CD4-positive, alpha-beta memory T cell (primary cell): ENCODE results near the gene THPO. TPM values are rescaled to one million over a fixed set of nuclear protein-coding genes. Genes with fewer than 3 reads are reported as not detected.

Experiments used
- CTCF ChIA-PET: fragments of 350-600 bp; sonication (Branson Sonifier 250); formaldehyde crosslinking; loops from one replicate; lab custom pipeline; 2021; ENCODE audit warnings: inconsistent platforms; ENCODE audit not compliant: partially characterized antibody; lab: Charles Lee
- POLR2A ChIA-PET: fragments of 350-600 bp; sonication (Branson Sonifier 250); formaldehyde crosslinking; loops from one replicate; lab custom pipeline; 2021; ENCODE audit not compliant: partially characterized antibody; lab: Charles Lee
- DNase-seq, 5 donors: peaks; one replicate each; pipeline versions ENCODE4 v3.0.0 to v3.0.0-alpha.2; 2020 to 2022; ENCODE audit warnings: mixed read lengths in 1 of 5
- H3K27ac ChIP-seq: one replicate; pipeline ENCODE4 v1.7.0; 2013; ENCODE audit warnings: low read depth, low read length
- H3K27me3 ChIP-seq: 2 replicates; pipeline ENCODE4 v1.7.0; 2013; ENCODE audit warnings: mild to moderate bottlenecking, low read length, moderate library complexity; ENCODE audit not compliant: insufficient read depth
- H3K36me3 ChIP-seq: 2 replicates; pipeline ENCODE4 v1.7.0; 2013; ENCODE audit warnings: mild to moderate bottlenecking, low read length, moderate library complexity; ENCODE audit not compliant: insufficient read depth
- H3K4me1 ChIP-seq: 2 replicates; pipeline ENCODE4 v1.7.0; 2013; ENCODE audit warnings: mild to moderate bottlenecking, low read length, moderate library complexity; ENCODE audit not compliant: insufficient read depth
- H3K4me3 ChIP-seq, 2 donors: one replicate each; pipeline ENCODE4 v1.7.0; 2013; ENCODE audit warnings: low read length in 2 of 2, mild to moderate bottlenecking in 1 of 2
- H3K9me3 ChIP-seq, 2 donors: one replicate each; pipeline ENCODE4 v1.7.0; 2013; ENCODE audit warnings: low read length in 2 of 2, control low read depth in 1 of 2; ENCODE audit not compliant: control insufficient read depth in 1 of 2
- H3K27ac Mint-ChIP-seq, 7 donors: one replicate each; pipeline ENCODE4 v1.8.0; 2020 to 2021; ENCODE audit warnings: mixed read lengths in 7 of 7, mild to moderate bottlenecking in 6 of 7, inconsistent platforms in 3 of 7, moderate library complexity in 3 of 7
- H3K27me3 Mint-ChIP-seq, 2 donors: one replicate each; pipeline ENCODE4 v1.8.0; 2020 to 2021; ENCODE audit warnings: mixed read lengths in 2 of 2
- H3K36me3 Mint-ChIP-seq, 2 donors: one replicate each; pipeline ENCODE4 v1.8.0; 2020 to 2021; ENCODE audit warnings: mixed read lengths in 2 of 2, inconsistent platforms in 1 of 2, mild to moderate bottlenecking in 1 of 2
- H3K4me1 Mint-ChIP-seq, 4 donors: one replicate each; pipeline ENCODE4 v1.8.0; 2020 to 2021; ENCODE audit warnings: mixed read lengths in 4 of 4, mild to moderate bottlenecking in 1 of 4
- H3K4me3 Mint-ChIP-seq, 8 donors: one replicate each; pipeline ENCODE4 v1.8.0; 2020 to 2021; ENCODE audit warnings: mixed read lengths in 8 of 8, mild to moderate bottlenecking in 7 of 8, moderate library complexity in 6 of 8, inconsistent platforms in 3 of 8
- H3K9me3 Mint-ChIP-seq, 8 donors: one replicate each; pipeline ENCODE4 v1.8.0; 2020 to 2021; ENCODE audit warnings: mixed read lengths in 8 of 8, mild to moderate bottlenecking in 5 of 8, inconsistent platforms in 3 of 8, moderate library complexity in 1 of 8
- intact Hi-C: fragments of 100-400 bp; cut with micrococcal nuclease; formaldehyde crosslinking; loops from one replicate; pipeline ENCODE4 v1.15.1; 2023
- polyA plus RNA-seq, 2 donors: library from polyadenylated mRNA; unstranded; fragments of 300-500 nt; fragmentation: Illumina TruSeq; gene quantifications; one replicate each; pipeline ENCODE4 v1.2.3, GENCODE V29; 2021
- total RNA-seq, 2 experiments: library from RNA; stranded (reverse); gene quantifications; one replicate each; pipeline ENCODE4 v1.2.3, GENCODE V29; 2021

THPO gene
- total and polyA plus RNA-seq, 4 experiments from 2014 or later: not detected

GRCh38 chr3:184391266-184391665, 13.3 kb upstream of the THPO start:
- no peaks in the 10 kb centered on the region for H3K4me1 Mint-ChIP-seq
- peaks cover 0 to 3% (median 0%) of the 10 kb centered on the region in 8 donors for H3K9me3 Mint-ChIP-seq
- DNase-seq: no peak
- no peaks in the 10 kb centered on the region for H3K9me3 ChIP-seq
- intact Hi-C loops: no loop called here
- ChIA-PET POLR2A (no interaction called here), CTCF (interaction anchor here (1.2 to 2.0 kb wide), 3 partner anchors 10 to 19 kb away, joined by 3 to 6 read pairs (median 4); no protein-coding TSS in a partner anchor)
- H3K27me3 ChIP-seq: no peaks in the 10 kb centered on the region
- no peak overlapping the region for H3K4me3 ChIP-seq
- no peak overlapping the region for H3K27ac ChIP-seq
- H3K27me3 Mint-ChIP-seq: peaks cover 8 to 24% of the 10 kb centered on the region in 2 donors
- no peak overlapping the region for H3K27ac Mint-ChIP-seq
- H3K36me3 ChIP-seq: no peaks in the 10 kb centered on the region
- H3K4me3 Mint-ChIP-seq: no peak overlapping the region
- no peaks in the 10 kb centered on the region for H3K36me3 Mint-ChIP-seq
- no peaks in the 10 kb centered on the region for H3K4me1 ChIP-seq

- Mint-ChIP-seq H3K27ac (no peak overlapping the region), H3K4me1 (no peaks in the 10 kb centered on the region), H3K4me3 (no peak overlapping the region), H3K36me3 (no peaks in the 10 kb centered on the region), H3K9me3 (peaks cover 0 to 2% (median 0%) of the 10 kb centered on the region in 8 donors), H3K27me3 (peaks cover 11 to 31% of the 10 kb centered on the region in 2 donors)
- Histone ChIP-seq H3K9me3 (no peaks in the 10 kb centered on the region), H3K4me3 (no peak overlapping the region), H3K36me3 (no peaks in the 10 kb centered on the region), H3K4me1 (no peaks in the 10 kb centered on the region), H3K27ac (no peak overlapping the region), H3K27me3 (no peaks in the 10 kb centered on the region)
- no peak for DNase-seq
- intact Hi-C loops: no loop called here
- ChIA-PET CTCF (interaction anchor here (1.2 to 1.4 kb wide), 2 partner anchors 9 to 18 kb away, joined by 3 to 4 read pairs; no protein-coding TSS in a partner anchor), POLR2A (no interaction called here)
Observed at GRCh38 chr3:184389935-184390528, 12.0 kb upstream of the THPO start.

GRCh38 chr3:184389384-184389783, 11.4 kb upstream of the THPO start:
- POLR2A ChIA-PET: no interaction called here
- H3K9me3 Mint-ChIP-seq: peaks cover 0 to 2% (median 0%) of the 10 kb centered on the region in 8 donors
- intact Hi-C loops: no loop called here

GRCh38 chr3:184388936-184389230, 10.9 kb upstream of the THPO start:
- Mint-ChIP-seq H3K9me3 (peaks cover 0 to 2% (median 0%) of the 10 kb centered on the region in 8 donors), H3K4me1 (no peaks in the 10 kb centered on the region), H3K27ac (no peak overlapping the region), H3K36me3 (no peaks in the 10 kb centered on the region), H3K27me3 (peaks cover 15 to 41% of the 10 kb centered on the region in 2 donors), H3K4me3 (no peak overlapping the region)
- Histone ChIP-seq H3K36me3 (no peaks in the 10 kb centered on the region), H3K4me3 (no peak overlapping the region), H3K27me3 (no peaks in the 10 kb centered on the region), H3K9me3 (no peaks in the 10 kb centered on the region), H3K4me1 (no peaks in the 10 kb centered on the region), H3K27ac (no peak overlapping the region)
- ChIA-PET POLR2A (no interaction called here), CTCF (interaction anchor here (1.1 kb wide), 1 partner anchor 17 kb away, joined by 4 read pairs; no protein-coding TSS in a partner anchor)
- no peak for DNase-seq
- intact Hi-C loops: no loop called here

More at GRCh38 chr3:184389384-184389783, 11.4 kb upstream of the THPO start:
- no peaks in the 10 kb centered on the region for H3K9me3 ChIP-seq
- no peak overlapping the region for H3K27ac Mint-ChIP-seq
- no peaks in the 10 kb centered on the region for H3K4me1 ChIP-seq
- no peaks in the 10 kb centered on the region for H3K36me3 Mint-ChIP-seq
- no peak overlapping the region for H3K4me3 Mint-ChIP-seq
- no peaks in the 10 kb centered on the region for H3K36me3 ChIP-seq
- DNase-seq: no peak
- H3K4me1 Mint-ChIP-seq: no peaks in the 10 kb centered on the region
- no peaks in the 10 kb centered on the region for H3K27me3 ChIP-seq
- no peak overlapping the region for H3K27ac ChIP-seq
- H3K27me3 Mint-ChIP-seq: peaks cover 15 to 36% of the 10 kb centered on the region in 2 donors
- CTCF ChIA-PET: interaction anchor here (1.1 kb wide), 1 partner anchor 18 kb away, joined by 4 read pairs; no protein-coding TSS in a partner anchor
- H3K4me3 ChIP-seq: no peak overlapping the region

- Mint-ChIP-seq H3K9me3 (peaks cover 0 to 2% (median 0%) of the 10 kb centered on the region in 8 donors), H3K27me3 (peaks cover 15 to 43% of the 10 kb centered on the region in 2 donors), H3K4me1 (no peaks in the 10 kb centered on the region), H3K4me3 (no peak overlapping the region), H3K27ac (no peak overlapping the region), H3K36me3 (no peaks in the 10 kb centered on the region)
- ChIA-PET POLR2A (no interaction called here), CTCF (interaction anchor here (1.1 kb wide), 1 partner anchor 17 kb away, joined by 4 read pairs; no protein-coding TSS in a partner anchor)
- H3K27ac ChIP-seq: no peak overlapping the region
- H3K9me3 ChIP-seq: no peaks in the 10 kb centered on the region
- H3K4me3 ChIP-seq: no peak overlapping the region
- H3K4me1 ChIP-seq: no peaks in the 10 kb centered on the region
- intact Hi-C loops: no loop called here
- DNase-seq: no peak
- no peaks in the 10 kb centered on the region for H3K36me3 ChIP-seq
- H3K27me3 ChIP-seq: no peaks in the 10 kb centered on the region
Observed at GRCh38 chr3:184388164-184388935, 10.3 kb upstream of the THPO start.

- Mint-ChIP-seq H3K27ac (no peak overlapping the region), H3K4me3 (no peak overlapping the region), H3K9me3 (peaks cover 0 to 2% (median 0%) of the 10 kb centered on the region in 8 donors), H3K27me3 (peaks cover 22 to 49% of the 10 kb centered on the region in 2 donors), H3K4me1 (no peaks in the 10 kb centered on the region), H3K36me3 (no peaks in the 10 kb centered on the region)
- Histone ChIP-seq H3K27me3 (peaks cover 2% of the 10 kb centered on the region), H3K36me3 (no peaks in the 10 kb centered on the region), H3K9me3 (no peaks in the 10 kb centered on the region), H3K4me1 (no peaks in the 10 kb centered on the region), H3K27ac (no peak overlapping the region), H3K4me3 (no peak overlapping the region)
- POLR2A ChIA-PET: no interaction called here
- CTCF ChIA-PET: no interaction called here
- intact Hi-C loops: no loop called here
- no peak for DNase-seq
Observed at GRCh38 chr3:184387174-184387714, 9.2 kb upstream of the THPO start.
